GM19467 (cell line): ENCODE results near the gene CFAP74.
"Not testable (repeated sequence)": the region's sequence is repeated elsewhere in the genome, so short reads cannot be mapped to it uniquely, and the experiment has no call there.

ENCODE experiments used
- ATAC-seq: cut with Tn5 transposase; IDR thresholded peaks from one replicate; pipeline ENCODE4 v1.9.1; 2021; ENCODE audit warnings: mild to moderate bottlenecking, moderate library complexity; ENCODE audit not compliant: unreplicated experiment

CFAP74 gene

DNA sequence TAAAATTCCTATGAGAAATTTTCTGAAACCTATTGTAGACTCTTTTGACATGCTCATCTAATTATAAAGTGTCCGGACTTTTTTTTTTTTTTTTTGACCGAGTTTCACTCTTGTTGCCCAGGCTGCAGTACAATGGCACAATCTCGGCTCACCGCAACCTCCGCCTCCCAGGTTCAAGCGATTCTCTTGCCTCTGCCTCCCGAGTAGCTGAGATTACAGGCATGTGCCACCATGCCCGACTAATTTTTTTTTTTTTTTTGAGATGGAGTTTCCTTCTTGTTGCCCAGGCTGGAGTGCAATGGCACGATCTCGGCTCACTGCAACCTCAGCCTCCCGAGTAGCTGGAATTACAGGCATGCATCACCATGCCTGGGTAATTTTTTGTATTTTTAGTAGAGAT, 119.7 kb downstream of the CFAP74 start:
- not testable (repeated sequence) for ATAC-seq

- ATAC-seq = no peak
Measured at GRCh38 chr1:1883092-1883873, 120.3 kb downstream of the CFAP74 start.

DNA sequence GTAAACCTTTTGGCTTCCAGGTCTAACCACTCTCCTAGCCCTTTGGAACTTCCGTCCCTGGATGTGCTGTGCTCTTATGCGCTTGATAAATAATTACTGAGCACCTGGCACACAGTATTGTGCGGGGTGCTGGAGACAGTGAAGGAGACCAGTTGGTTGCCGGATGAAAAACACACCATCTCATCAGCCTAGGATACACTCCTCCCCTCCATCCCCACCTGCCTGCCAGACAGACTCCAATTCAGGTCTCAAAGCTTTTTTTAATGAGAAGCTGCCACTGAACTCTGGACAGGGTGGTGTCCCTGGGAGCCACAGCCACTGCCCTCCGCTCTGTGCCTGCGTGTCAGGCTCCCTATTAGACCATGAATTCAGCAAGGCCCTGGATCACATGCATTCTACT, 121.9 kb downstream of the CFAP74 start:
- no peak for ATAC-seq

- ATAC-seq = no peak
Measured at GRCh38 chr1:1880617-1881312, 122.8 kb downstream of the CFAP74 start.

DNA sequence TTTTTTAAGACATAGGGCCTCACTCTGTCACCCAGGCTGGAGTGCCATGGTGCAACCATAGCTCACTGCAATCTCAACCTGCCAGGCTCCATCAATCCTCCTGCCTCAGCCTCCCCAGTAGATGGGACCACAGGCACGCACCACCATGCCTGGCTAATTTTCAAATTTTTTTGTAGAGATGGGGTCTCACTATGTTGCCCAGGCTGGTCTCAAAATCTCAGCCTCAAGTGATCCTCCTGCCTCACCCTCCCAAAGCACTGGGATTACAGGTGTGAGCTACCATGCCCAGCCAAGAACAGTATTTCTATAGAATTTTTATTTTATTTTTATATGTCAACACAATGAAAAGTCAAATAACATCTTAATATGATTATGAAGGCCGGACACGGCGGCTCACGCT, 123.6 kb downstream of the CFAP74 start:
- no peak for ATAC-seq

GRCh38 chr1:1877865-1878436, 125.6 kb downstream of the CFAP74 start:
- ATAC-seq = no peak

DNA sequence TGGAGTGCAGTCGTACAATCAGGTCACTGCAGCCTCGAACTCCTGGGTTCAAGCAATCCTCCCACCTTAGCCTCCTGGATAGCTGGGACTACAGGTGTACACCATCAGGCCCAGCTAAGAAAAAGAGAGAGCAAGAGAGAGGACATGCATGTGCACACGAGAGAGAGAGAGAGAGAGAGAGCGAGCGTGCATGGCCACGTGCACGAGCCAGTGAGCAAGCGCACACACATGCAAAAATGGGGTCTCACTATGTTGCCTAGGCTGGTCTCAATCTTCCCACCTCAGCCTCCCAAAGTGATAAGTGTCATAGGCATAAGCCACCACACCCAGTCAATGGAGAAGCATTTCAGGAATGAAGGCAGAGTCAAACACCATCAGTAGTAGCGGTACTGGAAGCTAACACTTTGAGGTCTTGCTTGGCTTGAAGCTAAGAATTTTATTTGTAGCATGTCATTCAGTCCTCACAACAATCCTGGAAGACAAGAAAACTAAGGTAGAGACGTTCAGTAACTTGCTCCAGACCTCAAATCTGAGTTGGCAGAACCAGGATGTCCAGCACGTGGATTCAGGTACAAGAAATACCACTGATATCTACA, 127.2 kb downstream of the CFAP74 start:
- ATAC-seq = no peak

DNA sequence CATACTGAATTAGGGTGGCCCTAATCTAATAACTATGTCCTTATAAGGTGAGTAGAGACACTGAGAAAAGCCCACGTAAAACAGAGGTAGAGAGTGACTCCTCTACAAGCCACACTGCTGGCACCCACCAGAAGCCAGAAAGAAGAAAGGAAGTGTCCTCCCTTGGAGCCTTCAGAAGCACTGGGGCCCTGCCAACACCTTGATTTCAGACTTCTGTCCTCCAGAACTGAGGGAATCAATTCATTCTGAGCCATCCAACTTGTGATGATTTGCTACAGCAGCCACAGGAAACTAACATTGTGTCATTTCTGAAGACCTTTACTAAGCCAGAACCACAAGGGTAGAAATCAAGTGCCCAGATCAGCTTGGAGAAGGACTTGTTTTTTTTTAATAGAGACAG, 127.7 kb downstream of the CFAP74 start:
- ATAC-seq = no peak

- ATAC-seq = no peak
Measured at GRCh38 chr1:1874901-1875300, 128.7 kb downstream of the CFAP74 start.

DNA sequence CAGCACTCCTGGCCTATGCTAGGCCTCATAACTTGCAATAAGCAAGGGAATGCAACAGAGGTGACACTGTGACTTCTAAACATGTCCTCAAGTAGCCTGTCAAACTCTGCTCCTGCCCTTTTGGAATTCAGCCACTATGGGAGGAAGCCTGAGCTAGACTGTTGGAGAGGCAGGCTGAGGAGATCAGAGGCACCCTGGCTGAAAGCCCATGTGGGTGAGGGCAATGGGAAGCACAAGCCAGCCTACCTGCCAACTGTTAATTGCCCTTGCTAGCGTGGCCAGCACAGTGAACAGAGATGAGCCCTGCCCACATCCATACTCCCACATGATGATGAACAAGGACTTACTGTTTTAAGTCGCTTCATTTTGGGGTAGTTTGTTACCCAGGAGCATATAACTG, 130.4 kb downstream of the CFAP74 start:
- no peak for ATAC-seq

DNA sequence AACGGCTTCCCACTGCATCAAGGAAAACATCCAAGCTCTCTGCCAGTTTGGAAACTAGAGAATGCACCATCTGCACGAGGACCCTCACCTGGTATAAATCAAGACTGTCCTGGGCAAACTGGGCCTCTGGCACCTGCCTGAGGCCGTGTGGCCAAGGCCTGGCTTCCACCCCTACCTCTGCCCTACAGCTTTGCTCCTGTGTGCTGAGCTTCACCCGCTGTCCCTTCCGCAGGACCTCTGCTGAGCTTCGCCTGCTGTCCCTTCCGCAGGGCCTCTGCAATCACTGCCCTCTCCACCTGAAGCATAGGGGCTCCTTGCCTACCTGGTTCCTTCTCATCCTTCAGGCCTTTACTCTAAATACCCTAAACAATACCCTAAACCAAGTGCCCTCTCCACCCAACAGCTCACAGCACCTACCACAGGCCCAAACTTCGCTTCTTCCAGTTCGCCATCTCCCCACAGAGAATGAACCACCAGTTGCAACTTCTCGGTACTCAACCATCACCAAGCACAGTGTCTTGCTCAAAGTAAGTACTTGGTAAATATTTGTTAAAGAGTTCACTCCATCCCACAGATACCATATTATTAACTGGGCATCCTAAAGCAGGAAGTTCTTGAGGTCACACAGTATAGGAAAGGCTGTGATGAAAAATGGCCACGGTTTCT, 131.1 kb downstream of the CFAP74 start:
- ATAC-seq = no peak
